Adrenal gland (tissue), 5 donors: ENCODE results near the gene FAM89B.

Source experiments
- CTCF ChIP-seq, 6 experiments: fragments of 450-650 bp in 4 of 6; fragments of 200-600 bp in 2 of 6; sonication (generic) in 1 of 6; IDR thresholded peaks; 1 replicate in 5 of 6; 2 replicates in 1 of 6; pipeline versions ENCODE4 v1.5.1 to v1.8.0; 2016 to 2021; ENCODE audit warnings: antibody characterized with exemption in 6 of 6, mild to moderate bottlenecking in 2 of 6, moderate library complexity in 1 of 6
- POLR2A ChIP-seq, 2 donors: fragments of 450-650 bp; IDR thresholded peaks; one replicate each; pipeline ENCODE4 v1.6.1; 2017; ENCODE audit warnings: antibody characterized with exemption in 2 of 2, mild to moderate bottlenecking in 2 of 2, moderate library complexity in 1 of 2
- donor health status: DM: no; HTN: no; CAD: no.

GRCh38 chr11:65611028-65611757, 38.9 kb downstream of the FAM89B start:
- no peak for TF ChIP-seq CTCF (IDR thresholded peaks at IDR 0.05)
- TF ChIP-seq POLR2A (IDR thresholded peaks at IDR 0.05), result no peak
